Pancreas (tissue), 10 donors: ENCODE measurements around the gene TSC1. TPM values are rescaled to one million over a fixed set of nuclear protein-coding genes. Genes with fewer than 3 reads are reported as not detected.

Experiments used
- ATAC-seq, 4 donors: fragments of 200-7000 bp; cut with Tn5 transposase; one replicate each; pipeline versions ENCODE4 v1.8.0 to v1.9.1; 2020; ENCODE audit warnings: mild to moderate bottlenecking in 4 of 4, moderate library complexity in 4 of 4
- DNase-seq, 6 donors: peaks; one replicate each; pipeline ENCODE4 v3.0.0-alpha.2; 2020
- FAIRE-seq: peaks from 2 replicates; lab custom pipeline; 2012; peaks lifted over from hg19 to GRCh38; lab: Jason Lieb, UNC
- H3K27ac ChIP-seq, 4 donors: fragments of 200-600 bp; sonication (generic); 1 replicate in 3 of 4; 2 replicates in 1 of 4; pipeline versions ENCODE4 v1.5.0 to v1.8.0; 2020
- H3K27me3 ChIP-seq, 4 donors: fragments of 200-600 bp; one replicate each; pipeline ENCODE4 v1.8.0; 2021
- H3K36me3 ChIP-seq, 3 donors: fragments of 200-600 bp; sonication (generic) in 1 of 3; one replicate each; pipeline versions ENCODE4 v1.5.0 to v1.8.0; 2020 to 2021
- H3K4me1 ChIP-seq, 3 donors: fragments of 200-600 bp; one replicate each; pipeline ENCODE4 v1.8.0; 2021
- H3K4me3 ChIP-seq, 4 donors: fragments of 200-600 bp; sonication (generic) in 2 of 4; one replicate each; pipeline versions ENCODE4 v1.5.0 to v1.8.0; 2020 to 2021
- H3K9me3 ChIP-seq, 4 donors: fragments of 200-600 bp; one replicate each; pipeline ENCODE4 v1.8.0; 2021
- CTCF ChIP-seq, 4 donors: fragments of 200-600 bp; sonication (generic) in 3 of 4; IDR thresholded peaks; one replicate each; pipeline versions ENCODE4 v1.5.0 to v1.8.0; 2021; ENCODE audit warnings: antibody characterized with exemption in 4 of 4
- WGBS, 2 donors: extraction: QIAGEN DNeasy Blood & Tissue Kit; methylation state at CpG; one replicate each; pipeline ENCODE4 v1.1.7; 2013; 5-methylcytosine and 5-hydroxymethylcytosine counted together
- intact Hi-C, 3 donors: fragments of 100-400 bp; cut with DNase I; formaldehyde crosslinking; loops; one replicate each; pipeline versions ENCODE4 v1.11.1 to v1.14.2; 2022
- polyA plus RNA-seq, 2 donors: library from polyadenylated mRNA; stranded (reverse); fragments of 200-250 nt; gene quantifications; one replicate each; pipeline ENCODE4 v1.2.3, GENCODE V29; 2013
- total RNA-seq, 6 donors: library from RNA; stranded (reverse); fragmentation: NEBNext Ultra II Directional in 4 of 6; extraction: Animal tissue kit (Norgen Biotek cat#: 25700) in 4 of 6; gene quantifications; one replicate each; pipeline versions ENCODE4 v1.2.1 to v1.2.4, GENCODE V29; 2021 to 2023
- donor health status: healthy with polysubstance abuse.
- donor health status: DM: no; HTN: no; CAD: no; lungs with moderate emphysema.
- donor health status: DM: no; HTN: no; CAD: no.
- donor health status: control.
- donor health status: control.
- donor health status: Bipolar disorder and iron deficiency.
- donor health status: DM: yes; HTN: yes; CAD: no.
- donor health status: DM: no; HTN: no; CAD: no.
- donor health status: DM: no; HTN: no; CAD: no.
- donor health status: DM: yes; HTN: yes; CAD: no.

Gene TSC1
- total and polyA plus RNA-seq, 8 donors: 17.1 to 34.5 (median 20.0) TPM

GRCh38 chr9:132989414-132989996 lies 45.1 kb upstream of the TSC1 start:
- FAIRE-seq: no peak
- Histone ChIP-seq H3K4me1 (no peaks in the 10 kb centered on the region), H3K27ac (no peak overlapping the region), H3K4me3 (no peak overlapping the region), H3K27me3 (no peaks in the 10 kb centered on the region), H3K36me3 (no peaks in the 10 kb centered on the region), H3K9me3 (no peaks in the 10 kb centered on the region)
- ATAC-seq: peak in 1 of 4 donors; percentile 17
- no peak for TF ChIP-seq CTCF (IDR thresholded peaks at IDR 0.05)
- peak in 1 of 6 donors; percentile 29 for DNase-seq
- intact Hi-C loops: no loop called here
- WGBS, 2 donors: 77 to 85% methylated on average over 23 of the region's 23 CpGs

GRCh38 chr9:132989014-132989310 lies 44.5 kb upstream of the TSC1 start:
- Histone ChIP-seq H3K4me1 (no peaks in the 10 kb centered on the region), H3K36me3 (no peaks in the 10 kb centered on the region), H3K9me3 (no peaks in the 10 kb centered on the region), H3K27ac (no peak overlapping the region), H3K27me3 (no peaks in the 10 kb centered on the region), H3K4me3 (no peak overlapping the region)
- WGBS, 2 donors: 82 to 83% methylated on average over 13 of the region's 13 CpGs
- TF ChIP-seq CTCF (IDR thresholded peaks at IDR 0.05): no peak
- no peak for ATAC-seq
- no peak for DNase-seq
- FAIRE-seq: no peak
- intact Hi-C loops: no loop called here

GRCh38 chr9:132988244-132989013 lies 44.0 kb upstream of the TSC1 start:
- H3K9me3 ChIP-seq: no peaks in the 10 kb centered on the region
- no peaks in the 10 kb centered on the region for H3K4me1 ChIP-seq
- intact Hi-C loops: no loop called here
- no peak for FAIRE-seq
- 74 to 79% methylated on average over 14 of the region's 14 CpGs for WGBS, 2 donors
- TF ChIP-seq CTCF (IDR thresholded peaks at IDR 0.05): no peak
- H3K4me3 ChIP-seq: no peak overlapping the region
- no peak overlapping the region for H3K27ac ChIP-seq
- DNase-seq: no peak
- H3K36me3 ChIP-seq: no peaks in the 10 kb centered on the region
- ATAC-seq: no peak
- H3K27me3 ChIP-seq: no peaks in the 10 kb centered on the region

- FAIRE-seq (no peak), DNase-seq (no peak), ATAC-seq (no peak)
- H3K36me3 ChIP-seq: no peaks in the 10 kb centered on the region
- H3K27ac ChIP-seq: no peak overlapping the region
- TF ChIP-seq CTCF (IDR thresholded peaks at IDR 0.05): no peak
- no peaks in the 10 kb centered on the region for H3K4me1 ChIP-seq
- no peaks in the 10 kb centered on the region for H3K9me3 ChIP-seq
- no peak overlapping the region for H3K4me3 ChIP-seq
- no peaks in the 10 kb centered on the region for H3K27me3 ChIP-seq
- intact Hi-C loops: no loop called here
- WGBS, 2 donors: 55 to 72% methylated on average over 26 of the region's 26 CpGs
These were observed 42.5 kb upstream of the TSC1 start for GRCh38 chr9:132986640-132987620.
